Measurements from ENCODE around the gene RAD51AP1.

Gene RAD51AP1

GRCh38 chr12:4552191-4552590, 13.5 kb downstream of the RAD51AP1 start:
- DNase-seq = no peak

GRCh38 chr12:4553943-4554342, 15.3 kb downstream of the RAD51AP1 start:
- no peak for DNase-seq

GRCh38 chr12:4555804-4556203, 17.1 kb downstream of the RAD51AP1 start:
- no peak for DNase-seq

- DNase-seq = no peak
Observed at GRCh38 chr12:4556735-4557530, 18.2 kb downstream of the RAD51AP1 start.

GRCh38 chr12:4557586-4557985, 18.9 kb downstream of the RAD51AP1 start:
- DNase-seq = no peak

GRCh38 chr12:4558171-4558570, 19.5 kb downstream of the RAD51AP1 start:
- no peak for DNase-seq

- peak; percentile 54 for DNase-seq
Observed at GRCh38 chr12:4562034-4562657, 23.5 kb downstream of the RAD51AP1 start, which contains the start of gene DYRK4. TSS of gene DYRK4 (plus strand) at chr12:4562208. CDS start at chr12:4562246, 38 bp downstream.

- DNase-seq = no peak
Observed at GRCh38 chr12:4563336-4563735, 24.6 kb downstream of the RAD51AP1 start.

- no peak for DNase-seq
Observed at GRCh38 chr12:4564818-4565217, 26.1 kb downstream of the RAD51AP1 start.

GRCh38 chr12:4566474-4566873, 27.8 kb downstream of the RAD51AP1 start:
- DNase-seq = no peak

GRCh38 chr12:4567073-4567881, 28.6 kb downstream of the RAD51AP1 start:
- no peak for DNase-seq

- DNase-seq = no peak
Observed at GRCh38 chr12:4569261-4569660, 30.6 kb downstream of the RAD51AP1 start.

GRCh38 chr12:4572680-4573079, 34.0 kb downstream of the RAD51AP1 start:
- DNase-seq = no peak

- no peak for DNase-seq
Observed at GRCh38 chr12:4579305-4580102, 40.8 kb downstream of the RAD51AP1 start.

GRCh38 chr12:4580281-4580688, 41.6 kb downstream of the RAD51AP1 start:
- DNase-seq = no peak

GRCh38 chr12:4584281-4584680, 45.6 kb downstream of the RAD51AP1 start:
- no peak for DNase-seq

GRCh38 chr12:4584896-4585295, 46.2 kb downstream of the RAD51AP1 start:
- no peak for DNase-seq

GRCh38 chr12:4586500-4586899, 47.8 kb downstream of the RAD51AP1 start:
- no peak for DNase-seq

GRCh38 chr12:4587108-4587507, 48.4 kb downstream of the RAD51AP1 start:
- DNase-seq = no peak

- DNase-seq = no peak
Observed at GRCh38 chr12:4588916-4589315, 50.2 kb downstream of the RAD51AP1 start.

GRCh38 chr12:4589941-4590340, 51.3 kb downstream of the RAD51AP1 start:
- no peak for DNase-seq

- DNase-seq = no peak
Observed at GRCh38 chr12:4591180-4591687, 52.5 kb downstream of the RAD51AP1 start.

All from fibroblast of skin of right quadriceps (primary cell).